Hypothalamus (tissue), 51 donors: ENCODE results near the gene HOXB3.

ENCODE experiments used
- DNase-seq, 51 donors: peaks; one replicate each; lab custom pipeline; 2025; lab: John Stamatoyannopoulos, UW

Gene HOXB3

DNA sequence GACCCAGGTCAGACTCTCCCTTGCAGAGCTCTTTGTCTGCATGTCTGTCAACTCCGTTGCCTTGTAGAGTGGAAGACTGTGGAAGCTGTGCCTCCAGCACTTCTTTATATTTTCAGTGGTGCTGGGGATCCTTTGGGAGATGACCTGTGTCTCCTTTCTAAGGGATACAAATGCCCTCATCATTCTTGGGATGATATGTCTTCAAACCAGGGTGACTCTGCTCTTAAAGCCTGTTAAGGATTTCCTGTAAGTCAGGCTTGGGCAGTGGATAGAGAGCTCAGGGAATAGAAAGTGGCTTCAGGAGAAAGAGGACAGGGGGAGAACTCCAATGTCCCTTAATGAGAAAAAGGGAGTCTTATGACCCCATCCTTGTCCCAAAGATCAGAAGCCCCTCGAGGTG lies 1.5 kb downstream of the HOXB3 start:
- DNase-seq = no peak

DNA sequence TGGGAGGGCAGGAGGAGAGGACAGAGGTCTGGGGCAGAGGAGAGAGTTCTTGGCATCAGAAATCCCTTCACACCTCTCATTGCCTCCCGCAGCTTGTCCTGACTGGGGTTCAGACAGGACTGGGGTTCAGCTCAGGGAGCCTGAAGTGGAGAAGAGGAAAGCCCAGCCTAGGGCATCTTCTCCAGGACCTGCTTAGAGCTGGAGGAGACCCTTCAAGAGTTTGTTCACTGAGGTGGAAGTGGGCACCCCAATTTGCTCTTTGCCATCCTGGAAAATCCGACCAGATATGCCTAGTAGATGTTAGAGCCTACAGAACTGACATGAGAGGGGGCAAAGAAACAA lies 2.0 kb downstream of the HOXB3 start:
- DNase-seq = no peak

DNA sequence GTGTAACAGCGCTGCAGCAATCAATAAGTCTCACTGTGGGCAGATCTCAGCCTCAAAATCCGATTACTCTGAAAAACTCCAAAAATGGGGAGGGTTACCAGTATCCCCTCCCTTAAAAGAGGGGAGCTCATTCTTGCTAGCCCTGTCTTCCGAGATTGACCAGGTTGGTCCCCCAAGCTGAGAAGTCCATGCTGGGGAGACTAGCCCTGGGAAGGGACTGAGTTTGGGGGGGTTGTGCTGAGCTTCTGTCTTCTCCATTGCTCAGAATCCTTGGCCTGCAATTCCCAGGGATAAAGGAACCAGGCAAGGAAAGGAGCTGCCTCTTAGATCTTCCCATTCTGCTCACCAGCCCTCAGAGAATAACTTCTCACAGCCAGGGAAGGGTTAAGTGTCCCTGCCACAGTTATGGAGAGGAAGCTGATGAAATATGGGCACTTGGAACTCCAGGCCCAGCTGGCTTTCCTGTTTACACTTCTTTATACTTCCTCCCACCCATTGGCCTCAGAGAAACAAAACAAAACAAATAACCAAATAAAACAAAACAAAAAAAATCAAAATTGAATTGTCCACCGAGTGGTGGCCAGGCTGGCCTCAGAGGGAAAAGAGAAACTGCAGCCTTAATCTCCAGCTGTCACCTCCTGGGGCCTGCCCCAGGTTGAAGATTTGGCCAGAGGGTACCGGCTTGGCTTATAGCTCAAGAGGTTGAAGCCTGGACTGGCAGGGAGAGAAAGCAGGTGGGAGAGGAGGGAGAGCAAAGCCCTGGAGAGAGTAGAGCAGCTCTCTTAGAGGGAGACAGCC lies 2.6 kb downstream of the HOXB3 start:
- no peak for DNase-seq

DNA sequence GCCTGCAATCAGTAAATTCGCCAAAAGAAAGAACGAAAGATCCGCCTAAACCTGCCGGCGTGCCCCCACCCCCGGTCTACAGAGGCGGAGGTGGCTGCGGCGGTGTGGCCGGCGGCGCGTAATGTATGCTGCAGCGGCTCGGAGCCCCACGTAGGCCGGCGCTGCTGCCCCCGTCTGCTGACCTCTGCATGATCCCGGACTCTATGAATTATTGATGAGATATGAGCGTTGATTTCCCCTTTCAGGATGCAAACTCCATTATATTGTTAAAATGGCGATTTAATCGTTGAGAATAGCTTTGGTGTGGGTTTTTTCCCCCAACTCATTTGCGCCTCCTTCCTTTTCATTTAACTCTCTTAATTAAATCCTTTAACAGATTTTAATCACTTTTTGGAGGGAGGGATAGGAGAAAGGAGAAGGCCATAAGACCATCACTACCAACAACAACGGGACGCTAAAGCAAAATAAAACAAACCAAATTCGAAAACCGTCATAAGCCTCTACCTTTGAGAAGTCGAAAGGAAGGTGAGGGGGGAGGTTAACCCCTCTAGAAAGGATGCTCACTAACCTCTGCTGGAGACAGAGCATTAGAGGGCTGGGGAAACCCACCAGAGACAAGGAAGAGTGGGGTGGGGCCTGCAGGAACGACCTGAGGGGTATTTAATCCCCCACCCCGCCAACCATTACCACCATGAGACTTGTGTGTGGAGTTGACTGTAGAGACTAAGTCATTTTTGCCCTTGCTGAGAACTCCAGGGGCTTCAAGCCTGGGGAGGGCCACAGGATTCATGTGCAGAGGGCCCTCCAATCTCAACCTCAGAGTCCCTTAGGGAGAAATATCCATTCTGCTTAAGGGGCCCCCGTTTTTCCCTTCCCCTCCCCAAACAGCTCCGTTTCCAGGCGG lies 3.4 kb downstream of the HOXB3 start:
- DNase-seq = no peak

DNA sequence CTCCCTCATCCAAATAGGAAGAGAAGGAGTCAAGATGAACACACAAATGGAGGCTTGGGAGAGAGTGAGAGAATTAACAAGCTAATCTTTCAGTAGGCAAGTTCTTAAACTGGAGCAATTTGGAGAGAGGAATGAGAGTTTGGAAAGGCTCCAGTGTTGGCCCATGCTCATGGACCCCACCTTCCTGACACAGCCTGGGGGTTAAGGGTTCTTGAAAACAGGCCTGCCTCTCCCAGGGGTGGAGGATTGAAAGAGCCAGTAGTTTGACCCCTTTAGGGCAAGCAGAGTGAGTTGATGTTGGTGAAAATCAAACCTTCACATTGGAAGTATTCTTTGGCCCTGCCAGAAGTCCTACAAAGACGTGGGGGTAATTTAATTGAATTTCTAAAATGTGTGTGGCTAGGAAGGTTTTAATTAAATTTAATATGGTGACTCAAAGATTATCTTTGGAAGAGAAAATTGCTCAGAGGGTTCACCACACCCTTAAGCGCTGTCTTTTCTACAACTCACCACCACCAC lies 5.8 kb downstream of the HOXB3 start:
- DNase-seq = no peak

DNA sequence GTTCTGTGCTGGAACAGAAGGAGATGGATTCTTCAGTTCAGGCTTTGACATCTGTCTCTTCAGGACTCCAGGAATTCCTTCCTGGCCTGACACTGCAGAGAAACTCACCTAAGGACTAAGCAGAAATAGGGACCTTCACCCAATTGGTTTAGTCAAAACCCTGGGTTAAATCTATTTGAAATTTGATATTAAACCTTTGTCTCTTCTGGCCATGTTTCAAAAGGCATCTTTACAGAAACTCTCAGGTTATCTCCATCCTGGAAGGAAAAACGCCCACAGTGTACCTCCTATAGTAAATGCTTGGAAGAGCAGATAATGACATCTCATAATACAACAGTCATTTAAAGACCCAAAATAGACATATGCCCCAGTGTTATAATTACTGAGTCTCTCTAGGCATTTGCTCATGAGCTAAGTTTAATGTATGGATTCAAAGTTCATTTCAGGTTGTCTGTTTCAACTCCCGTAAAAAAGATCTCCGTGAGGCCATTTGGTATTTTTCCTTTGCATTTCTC lies 6.3 kb downstream of the HOXB3 start:
- no peak for DNase-seq

DNA sequence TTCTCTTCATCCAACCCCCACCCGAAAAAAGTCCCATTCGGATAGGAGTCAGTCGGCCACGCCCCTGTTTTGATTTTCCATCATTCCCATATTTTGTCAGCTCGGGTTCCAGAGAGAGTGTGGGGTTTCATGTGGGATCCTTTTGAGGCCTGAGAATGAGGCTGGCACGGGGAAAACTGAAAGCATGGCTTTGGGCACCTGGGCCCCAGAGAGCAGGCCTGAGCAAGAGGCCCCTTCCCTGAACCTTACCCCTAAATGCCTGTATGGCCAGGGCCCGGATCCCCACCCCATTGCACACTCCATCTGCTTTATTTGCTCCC lies 7.3 kb downstream of the HOXB3 start:
- DNase-seq = no peak

DNA sequence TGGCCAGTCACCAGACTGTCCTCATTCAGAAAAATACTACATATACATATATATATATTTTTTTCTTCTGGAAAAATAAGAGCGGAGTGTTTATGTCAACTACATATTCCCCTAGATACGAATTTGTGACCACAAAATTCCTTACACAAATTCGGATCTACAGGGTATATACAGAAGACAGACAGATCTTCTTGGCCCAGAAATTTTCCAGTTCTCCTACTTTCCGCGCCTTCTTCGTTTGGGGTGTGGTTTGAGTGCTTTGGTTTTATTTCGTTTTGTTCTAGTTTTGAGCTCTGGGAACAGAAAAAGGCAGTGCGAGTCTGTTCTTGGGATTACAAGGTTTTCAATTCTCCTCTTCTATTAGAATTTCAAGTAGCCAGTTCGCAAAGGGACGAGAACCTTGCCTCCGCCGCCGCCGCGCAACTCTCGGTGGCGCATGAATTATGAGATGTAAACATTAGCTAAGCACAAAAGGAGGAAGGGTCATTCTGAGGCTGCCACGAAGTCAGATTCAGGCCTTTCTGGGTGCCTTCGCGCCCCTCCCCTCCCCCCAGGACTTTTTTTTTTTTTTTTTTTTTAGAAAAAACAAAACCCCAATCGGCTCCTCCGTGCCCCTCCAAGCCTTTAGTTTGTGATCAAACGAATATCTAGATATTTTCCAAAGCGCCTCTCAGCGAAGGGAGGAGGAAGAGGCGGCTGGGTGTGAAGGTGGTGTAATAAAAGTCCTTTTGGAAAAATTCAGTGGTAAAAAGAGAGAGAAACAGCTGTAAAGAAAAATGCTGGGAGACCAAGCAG lies 10.1 kb downstream of the HOXB3 start:
- DNase-seq = no peak

DNA sequence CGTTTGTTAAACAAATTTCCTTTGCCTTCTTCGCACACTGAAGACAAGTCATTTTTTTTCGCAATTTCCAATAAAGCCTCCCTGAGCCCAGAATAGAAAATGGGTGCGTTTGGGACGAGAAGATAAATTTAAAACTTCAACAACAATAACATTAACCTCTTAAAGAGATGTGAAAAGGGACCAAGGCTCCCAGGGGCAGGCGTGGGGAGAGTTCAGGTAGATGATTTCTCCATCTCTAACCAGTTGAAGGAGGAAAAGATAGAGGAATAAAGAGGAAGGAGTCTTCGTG lies 10.6 kb downstream of the HOXB3 start:
- DNase-seq = no peak

DNA sequence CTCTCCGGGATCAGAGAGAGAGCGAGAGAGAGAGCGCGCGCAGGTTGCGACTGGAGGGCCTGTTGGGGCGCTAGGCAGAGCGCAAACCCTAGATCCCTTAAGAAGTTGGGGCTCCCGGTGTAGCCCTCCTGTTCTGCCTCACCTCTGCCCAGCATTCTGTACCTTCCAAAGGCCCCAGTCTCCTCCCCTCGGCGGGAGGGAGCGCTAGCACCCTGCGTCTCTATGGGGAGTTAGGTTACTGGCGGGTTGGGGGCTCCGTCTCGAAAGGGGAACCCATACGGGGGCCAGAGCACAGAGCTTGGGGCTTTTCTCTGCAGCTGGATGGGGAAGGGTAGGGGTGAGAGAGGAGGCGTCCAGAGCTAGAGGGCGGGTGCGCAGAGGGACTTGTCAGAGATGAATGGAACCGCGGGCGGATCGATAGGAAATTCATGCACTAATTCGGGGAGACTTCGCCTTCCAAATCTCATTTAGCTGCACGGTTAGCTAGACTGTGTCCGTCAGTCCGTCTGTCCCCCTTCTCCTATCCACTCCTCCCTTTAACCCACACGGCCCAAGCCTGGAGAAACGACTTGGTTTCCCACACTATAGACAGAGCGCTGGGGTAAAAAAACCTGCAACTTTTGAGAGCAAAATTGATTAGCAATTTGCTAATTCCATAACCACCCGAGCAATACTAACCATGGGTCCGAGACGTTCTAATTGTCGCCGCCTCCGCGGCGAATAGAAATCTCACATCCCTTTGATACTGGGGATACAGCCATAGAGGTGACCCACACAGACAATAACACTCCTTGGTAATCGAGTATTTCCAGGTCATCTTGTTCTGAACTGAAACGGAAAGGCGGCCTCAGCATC lies 11.2 kb downstream of the HOXB3 start:
- DNase-seq = no peak

DNA sequence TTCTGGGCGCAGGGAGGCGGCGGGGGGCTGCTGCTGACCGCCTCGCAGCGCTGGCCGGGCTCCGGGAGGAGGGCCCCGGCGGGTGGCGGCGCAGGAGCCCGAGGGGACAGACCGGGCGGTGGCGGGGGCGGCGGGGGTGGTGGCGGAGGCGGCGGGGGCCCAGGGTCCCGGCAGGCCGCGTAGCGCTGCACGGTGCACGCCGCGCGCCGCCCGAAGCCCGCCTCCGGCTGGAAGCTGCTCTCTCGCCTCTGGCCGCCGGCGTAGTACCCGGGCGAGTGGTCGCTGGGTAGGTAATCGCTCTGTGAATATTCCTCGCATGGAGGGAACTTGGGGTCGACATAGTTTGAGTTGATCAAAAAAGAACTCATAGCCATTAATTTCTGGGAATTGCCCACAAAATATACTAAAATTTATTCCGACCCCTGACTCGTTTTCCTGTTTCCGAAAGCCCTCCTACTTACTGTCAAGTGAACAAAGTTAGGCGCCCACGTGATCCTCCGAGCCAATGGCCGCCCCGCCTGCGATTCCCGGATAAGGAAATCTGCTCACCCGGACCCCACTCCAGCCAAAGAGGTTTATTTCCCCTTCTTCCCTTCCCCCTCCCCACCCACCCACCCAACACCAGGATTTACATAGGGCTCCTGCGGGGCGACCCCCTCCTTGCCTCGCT lies 12.0 kb downstream of the HOXB3 start, which contains the start of gene HOXB4:
HOXB4 (minus strand) TSS at position 405 of the 670 bp plus-strand sequence; CDS start at position 374, 31 bp downstream.
- peak in 3 of 51 donors; percentile 1 to 10 (median 2) for DNase-seq

DNA sequence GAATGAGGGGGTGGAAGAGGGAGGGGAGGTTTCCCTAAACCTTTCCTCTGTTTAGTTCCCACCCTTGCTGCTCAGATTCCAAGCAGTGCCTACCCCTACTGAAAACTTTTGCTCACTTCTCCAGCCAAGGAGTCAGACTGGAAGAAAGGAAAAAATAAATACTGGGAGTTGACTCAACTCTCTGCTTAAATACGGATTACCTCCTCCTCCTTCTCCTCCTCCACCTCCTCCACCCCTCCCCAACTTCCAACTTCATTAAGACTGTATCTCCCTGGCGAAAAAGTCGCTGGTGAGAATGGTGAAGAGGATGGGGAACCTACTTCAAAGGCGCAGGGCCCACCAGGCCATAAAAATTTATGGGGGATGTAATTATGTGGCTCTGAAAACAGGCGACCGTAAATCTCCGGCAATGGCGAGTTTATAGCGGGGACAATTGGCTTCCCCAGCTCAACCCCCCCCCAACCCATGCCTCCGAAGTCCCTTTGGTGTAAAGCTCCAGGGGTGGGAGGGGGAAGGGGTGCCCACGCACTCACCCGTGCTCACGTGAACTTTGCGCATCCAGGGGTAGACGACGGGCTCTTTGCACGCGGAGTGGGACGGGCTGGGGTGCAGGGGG lies 12.6 kb downstream of the HOXB3 start:
- no peak for DNase-seq

DNA sequence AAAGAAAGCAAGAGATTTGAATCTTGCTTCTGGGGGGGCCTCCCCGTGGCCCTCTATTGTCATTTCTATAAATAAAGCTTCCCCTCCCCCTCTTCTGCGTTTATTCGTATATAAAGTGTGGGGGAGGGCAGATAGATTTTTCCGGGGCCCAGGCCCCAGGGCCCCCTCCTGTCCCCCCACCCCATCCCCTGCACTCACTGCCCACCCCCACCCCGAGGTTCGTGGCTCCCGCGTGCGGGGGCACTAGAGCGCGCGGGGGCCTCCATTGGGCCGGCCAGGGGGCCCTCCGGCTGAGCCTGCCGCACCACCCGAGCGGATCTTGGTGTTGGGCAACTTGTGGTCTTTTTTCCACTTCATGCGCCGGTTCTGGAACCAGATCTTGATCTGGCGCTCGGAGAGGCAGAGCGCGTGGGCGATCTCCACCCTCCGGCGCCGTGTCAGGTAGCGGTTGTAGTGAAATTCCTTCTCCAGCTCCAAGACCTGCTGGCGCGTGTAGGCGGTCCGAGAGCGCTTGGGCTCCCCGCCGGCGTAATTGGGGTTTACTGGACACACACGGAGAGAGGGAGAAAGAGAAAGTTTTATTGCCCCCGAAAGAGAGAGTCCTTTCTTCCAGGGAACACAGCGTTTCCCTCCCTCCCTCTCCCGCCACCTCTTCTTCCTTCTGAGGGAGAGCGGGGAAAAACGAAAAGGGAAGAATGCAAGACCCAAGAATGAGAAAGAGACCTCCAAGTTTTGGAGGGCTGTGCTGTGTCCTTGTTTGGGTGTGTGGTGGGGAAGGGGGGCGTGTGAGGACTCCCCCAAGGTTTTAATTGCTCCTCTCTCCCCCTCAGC lies 13.3 kb downstream of the HOXB3 start:
- DNase-seq = no peak

DNA sequence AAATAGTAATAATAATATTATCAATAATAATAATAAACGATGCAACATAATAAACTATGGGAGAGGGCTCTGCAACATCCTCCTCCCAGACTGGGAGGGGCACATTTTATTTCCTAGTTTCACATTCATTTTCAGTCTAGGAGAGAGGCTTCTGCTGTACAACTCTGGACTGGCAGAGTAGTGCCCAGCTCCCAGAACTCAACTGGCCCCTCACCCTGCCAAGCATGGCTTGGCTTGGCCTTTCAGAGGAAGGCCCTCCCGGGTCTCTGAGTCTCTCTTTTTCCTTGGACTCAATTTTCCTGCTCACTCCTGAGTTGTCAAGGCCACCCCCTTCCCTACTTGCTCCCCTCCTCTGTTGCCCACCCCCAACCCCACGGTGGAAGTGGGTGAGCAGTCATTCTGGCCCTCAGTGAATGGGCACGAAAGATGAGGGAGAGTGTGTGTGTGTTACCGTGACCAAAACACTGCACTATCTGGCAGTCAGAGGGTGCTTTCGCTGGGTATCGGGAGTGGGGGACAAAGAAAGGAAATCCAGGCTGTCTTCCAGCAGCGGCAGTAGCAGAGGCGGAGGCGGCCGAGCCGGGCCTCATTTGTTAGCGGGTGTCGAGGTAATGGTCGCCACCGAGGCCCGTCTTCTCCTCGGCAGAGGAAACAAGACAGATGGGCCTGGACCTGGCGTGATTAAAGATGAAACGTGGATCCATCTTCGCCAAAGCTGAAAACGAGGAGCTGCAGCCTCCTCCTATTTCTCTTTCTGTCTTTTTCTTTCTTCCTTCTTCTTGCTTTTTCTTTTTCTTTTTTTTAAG lies 14.2 kb downstream of the HOXB3 start:
- no peak for DNase-seq

DNA sequence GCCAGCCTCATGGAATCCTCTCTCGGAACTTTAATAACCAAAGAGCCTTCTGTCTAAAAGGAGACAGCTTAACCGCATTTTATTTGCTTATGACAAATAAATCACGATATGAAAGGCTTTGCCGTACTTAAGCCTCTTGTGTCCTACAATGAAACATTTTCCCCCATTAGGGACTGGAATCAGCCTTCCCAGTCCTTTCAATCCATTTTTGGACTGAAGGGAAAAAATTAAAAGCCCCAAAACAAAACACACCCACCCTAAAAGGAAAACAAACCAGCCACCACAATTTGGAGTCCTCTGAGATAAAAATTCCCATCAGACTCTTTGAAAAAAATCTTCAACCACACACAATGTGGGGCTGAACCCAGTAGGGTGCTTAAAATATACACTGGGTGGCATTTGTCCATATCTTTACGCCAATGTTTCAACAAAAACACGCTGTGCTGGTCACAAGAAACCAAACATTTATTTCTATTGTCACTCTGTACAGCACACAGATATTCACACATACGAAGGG lies 14.9 kb downstream of the HOXB3 start:
- no peak for DNase-seq

DNA sequence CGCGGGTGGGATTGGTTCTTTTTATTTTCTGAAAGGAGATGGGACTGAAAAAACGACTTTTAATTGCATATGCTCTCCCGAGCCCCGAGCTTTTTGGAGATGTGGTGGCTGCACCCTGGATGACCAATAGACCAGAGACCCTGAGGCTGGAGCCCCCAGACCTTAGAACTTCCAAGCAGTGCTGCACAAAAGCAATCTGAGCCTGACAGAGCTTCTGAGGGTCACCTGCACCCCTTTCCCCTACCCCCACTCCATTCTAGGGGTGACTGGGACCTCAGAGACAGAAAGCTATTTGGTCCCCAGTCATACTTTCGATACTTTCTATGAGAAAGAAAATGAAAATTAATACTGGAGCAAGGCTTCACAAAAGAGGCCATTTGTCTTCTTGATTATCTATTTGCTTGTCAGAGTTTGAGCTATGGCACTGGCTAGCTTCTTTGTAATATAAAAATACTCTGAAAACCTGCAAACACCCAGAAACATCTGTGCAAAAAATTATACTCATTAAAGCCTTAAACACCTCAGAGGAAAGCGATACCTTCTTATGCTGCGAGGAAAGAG lies 15.5 kb downstream of the HOXB3 start:
- no peak for DNase-seq
